ENCODE results near the gene RCOR2.

The RCOR2 gene

DNA sequence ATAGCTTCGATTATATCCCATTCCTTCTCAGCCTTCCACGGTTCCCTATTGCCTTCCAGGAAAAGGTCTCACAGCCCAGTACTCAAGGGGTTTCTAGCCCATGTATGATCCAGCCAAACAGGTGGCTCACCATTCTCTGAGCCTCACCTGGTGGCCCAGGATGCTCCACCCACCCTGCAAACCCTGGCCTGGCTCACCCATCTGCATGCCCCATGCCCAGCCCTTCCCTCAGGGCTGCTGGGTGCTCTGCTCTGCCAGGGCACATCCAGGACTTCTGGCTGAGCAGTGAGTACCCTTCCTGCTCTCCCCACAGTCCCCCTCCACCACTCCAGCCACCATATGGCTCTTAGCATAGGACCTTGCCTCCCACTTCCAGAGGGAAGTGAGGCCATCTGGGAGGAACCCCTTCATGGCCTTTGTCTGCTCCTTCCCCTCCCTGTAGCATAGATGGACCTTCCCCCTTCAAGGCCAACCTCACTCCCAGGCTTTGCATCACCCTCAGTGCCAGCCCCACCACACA is 5.8 kb upstream of the RCOR2 start:
- DNase-seq: no peak

DNA sequence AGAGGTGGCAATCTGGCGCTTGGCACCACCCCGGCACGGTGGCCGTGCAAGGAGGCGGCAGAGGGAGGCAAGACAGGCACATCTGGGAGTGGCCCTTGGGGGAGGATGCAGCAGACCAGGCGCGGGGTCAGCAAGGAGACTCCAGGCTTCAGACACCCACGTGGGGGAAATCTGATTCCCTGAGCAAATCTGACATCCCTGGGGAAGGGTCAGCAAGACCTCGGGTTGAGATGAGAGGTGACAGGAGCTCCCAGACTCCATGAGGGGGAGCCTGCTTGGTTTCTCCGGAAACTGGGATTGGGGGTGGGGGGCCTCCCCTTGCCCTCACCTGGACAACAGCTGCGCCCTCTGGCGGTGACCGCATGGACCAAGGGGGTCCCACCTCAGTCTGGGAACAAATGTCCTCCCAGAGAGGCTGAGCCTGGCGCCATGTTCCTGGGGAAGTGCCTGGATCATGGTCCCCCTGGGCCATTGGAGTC is 4.0 kb upstream of the RCOR2 start:
- no peak for DNase-seq

DNA sequence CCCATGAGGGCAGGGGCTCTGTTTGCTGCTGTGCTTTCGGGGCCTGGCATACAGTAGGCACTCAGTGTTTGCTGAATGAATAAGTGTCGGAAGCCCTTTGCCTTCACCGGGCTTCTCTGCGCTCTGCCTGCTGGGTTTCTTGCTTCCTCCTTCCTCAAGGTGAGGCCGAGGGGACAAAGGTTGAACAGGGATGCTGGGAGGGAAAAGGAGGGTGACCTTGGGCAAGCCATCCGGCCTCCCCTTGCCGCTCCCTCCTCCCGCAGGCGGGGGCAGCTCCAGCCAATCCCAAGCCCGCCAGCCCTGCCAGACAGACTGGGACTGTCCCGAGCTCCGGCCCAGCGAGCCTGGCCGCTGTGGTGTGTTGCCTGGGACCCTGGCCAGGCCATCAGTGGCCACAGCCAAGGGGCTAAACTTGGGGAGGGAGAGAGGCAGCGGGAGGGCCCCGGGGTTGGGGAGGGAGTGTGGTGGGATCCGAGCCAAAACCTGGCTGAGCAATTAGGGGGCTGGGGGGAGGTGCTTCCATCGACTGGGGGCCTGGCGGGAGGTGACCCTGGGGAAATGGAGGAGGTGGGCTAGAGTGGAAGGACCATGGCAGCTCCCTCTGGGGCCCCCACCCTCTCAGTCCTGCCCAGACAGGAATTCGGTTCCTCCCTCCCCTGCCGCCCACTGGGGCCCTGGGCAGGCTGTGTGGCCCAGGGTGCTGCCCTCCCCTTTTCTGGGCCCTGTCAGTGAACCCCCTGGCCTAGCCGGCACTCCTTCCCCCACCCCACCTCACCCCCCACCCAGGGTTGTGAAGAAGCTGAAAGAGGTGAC is 3.4 kb upstream of the RCOR2 start:
- no peak for DNase-seq

DNA sequence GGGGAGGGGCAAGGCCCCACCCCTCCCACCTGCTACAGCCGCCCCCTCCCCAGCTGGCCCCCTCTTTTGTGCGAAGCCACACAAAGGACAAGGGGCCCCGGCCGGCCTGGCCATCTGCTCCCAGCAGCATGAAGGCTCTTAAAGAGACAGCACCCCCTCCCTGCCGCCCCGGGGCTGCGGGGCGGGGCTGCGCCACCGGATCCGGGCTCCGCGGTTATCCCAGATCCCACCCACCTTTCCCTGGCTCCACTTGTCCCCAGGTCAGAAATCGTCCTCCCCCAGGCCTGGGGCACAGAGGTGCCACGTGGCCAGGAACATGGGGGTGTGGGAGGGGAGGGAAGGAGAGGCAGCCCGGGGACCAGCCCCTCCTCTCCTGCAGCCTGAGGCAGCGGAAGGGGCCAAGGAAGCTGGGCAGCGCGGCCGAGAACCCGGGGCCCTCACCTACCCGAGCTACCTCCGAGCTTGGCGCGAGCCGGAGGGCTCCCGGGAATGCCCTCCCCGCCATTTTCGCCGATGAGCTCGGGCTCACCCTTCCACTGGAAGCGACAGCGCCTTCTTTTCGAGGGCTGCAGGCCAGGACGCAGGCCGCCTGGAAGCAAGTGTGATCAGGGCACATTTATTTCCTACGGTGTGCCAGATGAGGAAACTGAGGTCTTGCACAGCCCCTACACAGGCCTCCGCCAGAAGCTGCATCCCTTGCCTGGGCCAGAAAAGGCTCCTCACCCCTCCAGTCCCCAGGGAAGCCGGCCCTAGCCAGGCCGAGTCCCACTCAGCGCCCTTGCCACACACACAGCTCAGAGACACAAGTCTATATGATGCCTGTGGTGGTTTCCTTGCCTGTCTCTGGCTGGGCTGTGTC is 2.5 kb upstream of the RCOR2 start:
- no peak for DNase-seq

DNA sequence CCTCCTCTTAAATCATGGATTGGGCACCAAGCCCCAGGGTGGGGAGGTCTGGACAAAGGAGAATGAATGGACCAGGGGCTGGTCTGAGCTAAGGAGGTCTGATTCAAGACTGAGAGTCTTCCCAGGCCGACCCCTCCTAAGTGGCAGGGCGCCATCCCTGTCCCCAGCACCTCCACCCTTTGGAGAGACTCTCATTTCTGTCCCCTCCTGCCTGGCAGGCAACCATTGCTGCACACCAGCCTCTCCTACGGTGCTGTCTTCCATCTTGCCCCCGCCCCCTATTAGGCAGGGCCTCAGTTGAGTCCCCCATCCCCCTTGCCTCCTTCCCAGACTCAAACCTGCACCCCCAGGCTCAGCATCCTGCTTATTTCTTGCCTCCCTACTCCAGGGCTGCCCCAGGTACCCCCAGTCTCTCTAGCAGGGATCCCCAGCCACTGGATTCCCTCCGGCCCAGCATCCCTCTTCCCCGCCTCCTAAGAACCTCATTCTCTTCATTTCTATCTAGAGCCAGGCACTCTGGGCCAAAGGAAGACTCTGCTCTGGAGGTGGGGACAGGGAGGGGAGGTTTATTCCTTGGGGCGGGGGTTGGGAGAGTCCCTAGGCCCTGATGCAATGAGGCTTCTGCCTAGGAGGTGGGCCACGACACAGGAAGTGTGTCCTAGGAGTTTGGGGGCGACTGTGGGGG is 1.7 kb upstream of the RCOR2 start:
- no peak for DNase-seq

DNA sequence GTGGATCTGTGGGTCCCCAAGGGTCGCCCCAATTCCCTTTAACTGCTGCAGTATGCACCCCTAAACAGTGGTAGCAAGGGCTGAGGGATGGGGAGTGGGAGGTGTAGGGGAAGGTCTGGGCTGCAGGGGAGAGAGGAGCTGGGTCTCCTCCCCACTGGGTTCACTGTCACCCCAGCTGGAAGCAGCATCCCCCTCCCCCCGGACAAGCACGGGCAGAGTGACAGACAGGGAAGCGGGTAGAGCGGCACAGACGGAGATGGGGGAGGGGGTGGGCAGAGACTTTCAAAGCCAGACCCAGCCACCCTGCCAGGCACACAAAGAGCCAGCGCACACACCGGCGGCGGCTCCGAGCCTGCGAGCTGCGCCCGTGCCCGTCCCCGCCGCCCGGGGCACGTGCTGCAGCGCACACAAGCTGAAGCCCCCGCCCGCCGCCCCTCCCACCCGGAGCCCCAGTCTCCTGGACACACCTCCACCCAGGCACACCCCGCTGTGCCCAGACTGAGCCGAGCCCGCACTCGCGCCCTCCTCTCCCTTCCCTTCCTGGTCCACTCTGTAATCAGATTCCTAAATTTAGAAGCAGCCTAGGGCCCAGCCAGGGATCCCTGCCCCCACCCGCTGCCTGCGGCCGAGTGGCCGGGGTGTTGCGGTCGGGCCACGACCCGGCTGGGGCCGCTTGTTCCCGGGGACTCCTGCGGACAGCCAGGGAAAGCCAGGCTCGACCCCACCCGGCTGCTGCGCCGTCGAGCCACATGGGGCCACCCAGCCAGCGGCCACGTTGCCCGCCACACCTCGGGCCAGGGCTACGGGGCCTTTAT is 935 bp upstream of the RCOR2 start:
- DNase-seq: peak; percentile 19

DNA sequence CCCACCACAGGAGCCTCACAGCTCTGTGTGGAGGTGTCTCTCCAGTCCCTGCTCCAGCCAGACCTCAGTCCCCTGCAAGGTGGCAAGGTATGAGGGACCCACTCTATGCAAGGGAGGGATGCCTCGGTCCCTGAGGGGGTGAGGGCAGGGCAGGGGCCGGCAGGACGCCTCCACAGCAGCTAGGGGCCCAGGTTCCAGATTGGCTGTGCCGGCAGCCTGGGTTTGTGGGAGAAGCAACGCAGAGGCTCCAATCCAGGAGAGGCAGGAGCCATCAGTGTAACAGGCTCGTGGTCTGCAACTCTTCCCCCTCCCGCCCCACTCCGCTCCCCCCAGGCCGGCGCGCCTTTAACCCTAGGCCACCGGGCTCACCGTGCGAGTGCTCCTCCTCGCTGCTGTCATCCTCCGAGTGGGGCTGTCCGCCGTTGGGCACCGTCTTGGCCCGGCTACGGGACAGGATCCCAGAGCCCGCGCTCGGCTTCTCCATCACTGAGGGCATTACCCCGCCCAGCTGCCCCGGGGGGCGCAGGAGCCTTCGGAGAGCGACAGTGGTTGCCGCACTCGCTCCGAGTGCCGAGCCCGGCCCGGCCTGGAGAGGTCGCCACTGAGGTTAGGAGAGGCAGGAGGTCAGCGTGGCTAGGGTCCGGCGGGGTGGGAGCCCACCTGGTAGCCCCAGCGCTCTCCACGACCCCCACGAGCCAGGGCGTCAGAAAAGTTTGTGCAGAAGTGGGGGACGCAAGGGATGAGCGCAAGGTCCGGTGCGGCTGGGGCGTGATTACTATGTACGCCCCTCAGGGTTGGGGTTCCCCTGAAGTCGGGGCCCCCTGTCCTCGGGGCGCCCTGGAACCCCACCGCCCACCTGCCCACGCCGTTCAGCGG is 765 bp downstream of the RCOR2 start:
- DNase-seq: peak; percentile 39

DNA sequence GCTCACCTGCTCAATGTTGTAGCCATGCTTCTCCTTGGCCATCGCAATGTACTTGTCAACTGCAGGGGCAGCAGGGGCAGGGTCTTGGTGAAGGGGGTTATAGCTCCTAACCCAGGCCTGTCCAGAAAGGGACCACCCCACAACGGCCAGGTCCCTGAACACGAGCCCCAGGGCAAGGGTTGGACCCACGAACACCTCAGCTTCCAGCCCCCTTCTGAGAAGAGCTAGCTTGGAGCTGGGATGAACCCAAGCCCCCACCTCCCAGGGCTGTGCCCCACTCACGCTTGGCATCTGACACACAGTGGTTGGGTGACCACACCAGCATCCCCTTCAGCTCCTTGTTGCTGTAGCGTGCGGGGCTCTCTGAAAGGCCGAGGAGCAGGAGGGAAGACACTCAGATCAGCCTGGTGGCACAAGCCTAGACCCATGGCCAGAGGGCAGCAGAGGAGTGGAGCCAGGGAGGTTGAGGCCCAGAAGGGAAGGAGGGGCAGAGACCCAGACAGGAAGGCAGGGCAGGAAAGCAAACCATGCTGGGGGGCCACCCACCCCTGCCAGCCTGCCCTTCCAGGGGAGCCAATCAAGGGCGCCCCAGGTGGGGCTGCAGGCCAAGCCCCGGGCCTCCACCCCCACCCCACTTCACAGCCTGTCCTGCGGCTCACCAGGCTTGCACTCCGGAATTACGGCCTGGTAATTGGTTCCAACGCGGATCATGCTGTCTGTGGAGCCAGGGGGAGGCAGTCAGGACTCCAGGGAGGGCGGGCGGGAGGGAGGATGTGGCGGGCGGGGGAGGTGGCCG is 1.9 kb downstream of the RCOR2 start:
- DNase-seq: no peak

DNA sequence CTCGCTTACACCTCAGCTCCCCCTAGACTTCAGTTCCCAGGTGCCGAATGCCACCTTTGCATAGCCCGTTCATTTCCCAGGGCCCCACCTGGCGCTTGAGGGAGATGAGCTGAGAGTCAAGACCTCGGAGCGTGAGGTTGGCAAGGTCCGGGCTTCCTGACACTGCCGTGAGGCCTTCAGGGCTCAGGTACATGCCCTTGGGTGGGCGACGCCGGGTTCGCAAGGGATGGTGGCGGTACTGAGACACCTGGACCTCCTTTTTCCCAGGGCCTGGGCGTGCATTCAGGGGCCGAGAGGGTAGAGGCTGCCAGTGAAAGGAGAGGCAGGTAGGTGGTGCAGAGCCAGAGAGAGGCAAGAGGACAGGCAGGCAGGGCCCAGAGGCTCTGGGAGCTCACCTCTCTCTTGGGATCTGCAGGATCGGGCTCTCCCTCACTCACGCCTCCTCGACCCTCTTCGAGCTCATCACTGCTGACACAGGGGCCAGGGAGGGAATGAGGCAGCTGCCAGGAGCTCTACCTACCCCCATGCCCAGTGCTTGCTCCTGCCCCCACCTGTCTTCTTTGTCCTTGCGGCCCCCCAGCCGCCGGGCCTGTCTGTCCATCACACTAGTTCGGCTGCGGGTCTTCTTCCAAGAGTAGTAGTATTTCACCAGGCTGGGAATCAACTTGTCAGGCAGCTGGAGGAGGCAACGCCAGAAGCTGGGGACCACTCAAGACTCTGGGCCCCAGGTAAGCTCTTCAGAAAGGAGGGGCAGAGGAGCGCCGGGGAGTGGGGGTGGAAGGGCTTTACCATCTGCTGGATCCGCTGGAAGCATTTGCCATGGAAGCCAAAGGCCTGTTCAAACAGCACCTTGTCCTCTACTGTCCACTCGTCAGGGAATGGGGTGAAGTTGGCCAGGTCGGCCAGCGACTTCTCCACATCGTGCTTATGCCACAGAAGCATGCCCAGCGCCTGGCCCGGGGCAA is 2.8 kb downstream of the RCOR2 start:
- no peak for DNase-seq

DNA sequence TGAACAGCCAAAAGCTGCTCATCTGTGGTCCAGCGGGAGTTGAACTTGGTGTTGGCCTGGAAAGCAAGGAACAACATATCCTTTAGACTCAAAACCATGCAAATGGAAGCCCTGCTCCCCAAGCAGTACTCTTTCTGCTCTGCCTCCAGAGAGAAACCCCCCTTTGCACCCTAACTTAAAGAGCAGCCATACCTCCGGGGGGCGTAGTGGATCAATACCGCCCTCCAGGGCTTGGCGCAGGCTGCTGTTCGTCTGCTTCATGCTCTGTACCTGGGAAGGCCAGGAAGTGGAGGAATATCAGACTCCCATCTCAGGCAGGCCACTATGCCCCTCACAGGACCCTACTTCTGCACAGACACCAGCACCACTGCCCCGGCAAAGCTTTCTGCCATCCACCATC is 4.3 kb downstream of the RCOR2 start:
- DNase-seq: no peak

DNA sequence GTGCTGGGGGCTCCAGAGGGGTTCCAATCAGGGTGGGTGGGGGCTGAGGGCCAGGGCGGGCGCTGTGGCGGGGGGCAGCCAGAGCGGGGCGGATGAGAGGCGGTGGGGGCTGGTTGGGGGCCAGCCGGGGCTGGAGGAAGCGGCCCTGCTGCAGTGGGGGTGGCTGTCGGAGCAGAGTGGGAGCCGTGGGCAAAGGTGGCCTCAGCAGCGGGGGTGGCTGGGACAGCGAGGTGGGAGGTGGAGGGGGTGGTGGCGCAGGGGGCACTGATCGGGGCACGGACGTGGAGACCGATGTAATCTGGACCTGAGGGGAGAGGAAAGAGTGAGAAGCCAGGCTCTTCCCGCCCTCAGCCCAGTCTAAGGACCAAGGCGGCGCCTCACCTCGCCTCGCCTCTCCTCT is 5.1 kb downstream of the RCOR2 start:
- no peak for DNase-seq

DNA sequence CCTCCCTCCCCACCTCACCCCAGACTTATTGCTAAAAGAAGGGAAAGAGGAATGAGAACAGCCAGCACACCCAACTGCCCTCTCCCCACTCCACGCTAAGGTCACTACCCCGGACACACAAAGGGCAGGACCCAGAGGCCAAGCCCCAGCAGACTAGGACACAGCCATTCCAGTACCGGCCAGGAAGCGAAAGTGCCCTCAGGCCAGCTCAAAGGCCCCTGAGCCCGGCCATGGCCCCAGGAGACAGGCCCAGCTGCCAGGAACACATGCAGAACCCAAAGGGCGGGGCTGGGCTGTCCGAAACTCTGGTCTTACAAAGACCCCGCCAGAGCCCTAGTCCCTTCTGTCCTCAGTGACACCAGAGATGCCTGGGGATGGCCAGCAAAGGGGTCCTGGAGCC is 5.5 kb downstream of the RCOR2 start:
- no peak for DNase-seq

DNA sequence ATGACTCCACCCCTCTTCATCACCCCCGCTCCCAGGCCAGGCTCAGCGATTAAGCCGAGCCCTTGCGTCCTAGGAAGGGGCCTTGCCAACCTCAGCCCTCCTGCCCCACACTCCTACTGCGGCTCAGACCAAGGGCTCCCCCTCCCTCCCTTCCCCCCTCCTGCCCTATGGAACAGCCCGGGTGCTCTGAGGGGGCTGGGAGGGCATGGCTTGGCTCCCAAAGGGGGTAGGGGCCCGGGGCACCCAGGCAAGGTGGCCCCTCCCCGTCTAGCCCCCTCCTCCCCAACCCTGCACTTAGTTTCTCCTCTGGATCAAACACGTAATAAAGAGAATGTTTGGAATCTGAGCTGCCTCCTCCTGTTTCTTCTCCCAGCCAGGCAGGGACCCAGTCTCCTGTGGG is 6.3 kb downstream of the RCOR2 start:
- no peak for DNase-seq

DNA sequence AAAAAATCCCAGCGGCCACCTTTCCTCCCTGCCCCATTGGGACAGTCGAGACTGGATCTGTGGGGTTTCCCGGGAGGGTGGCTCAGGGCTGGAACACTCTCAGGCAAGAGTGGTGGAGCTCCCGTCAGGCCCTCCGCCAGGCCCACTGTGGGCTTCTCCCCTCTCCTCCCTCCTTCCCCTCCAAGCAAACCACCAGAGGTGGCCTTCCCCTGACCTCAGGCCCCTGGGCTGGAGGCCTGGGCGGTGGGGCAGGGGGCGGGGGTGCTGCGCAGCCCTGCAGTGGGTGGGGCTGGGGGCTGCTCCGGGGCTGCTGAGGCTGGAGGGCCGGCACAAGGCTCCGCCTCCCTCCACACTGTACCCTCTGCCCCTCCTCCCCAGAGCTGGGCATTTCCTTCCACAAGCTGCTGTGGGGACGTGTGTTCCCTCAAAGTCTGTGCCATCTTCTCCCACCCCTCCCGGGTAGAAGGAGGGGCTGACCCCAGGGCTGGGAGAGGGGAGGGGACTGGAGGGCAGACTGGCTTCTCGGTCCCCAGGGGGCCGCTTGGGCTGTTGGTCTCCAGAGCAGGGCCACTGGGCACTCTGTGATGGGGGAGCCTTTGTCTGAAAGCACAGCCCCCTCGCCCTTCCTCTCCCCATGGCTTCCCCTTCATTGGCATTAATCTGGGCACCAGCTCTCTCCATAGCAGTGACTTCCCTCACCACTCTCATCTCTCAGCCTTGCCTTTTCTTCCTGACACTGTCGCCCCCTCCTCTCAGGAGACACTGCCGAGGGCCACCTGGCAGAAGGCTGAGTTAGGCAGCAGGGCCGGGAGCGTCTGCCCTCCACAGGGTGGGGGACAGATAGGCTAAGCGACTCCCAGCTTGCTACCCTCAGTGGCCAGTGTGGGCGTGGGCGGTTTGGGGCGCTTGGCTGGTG is 7.1 kb downstream of the RCOR2 start:
- DNase-seq: no peak

DNA sequence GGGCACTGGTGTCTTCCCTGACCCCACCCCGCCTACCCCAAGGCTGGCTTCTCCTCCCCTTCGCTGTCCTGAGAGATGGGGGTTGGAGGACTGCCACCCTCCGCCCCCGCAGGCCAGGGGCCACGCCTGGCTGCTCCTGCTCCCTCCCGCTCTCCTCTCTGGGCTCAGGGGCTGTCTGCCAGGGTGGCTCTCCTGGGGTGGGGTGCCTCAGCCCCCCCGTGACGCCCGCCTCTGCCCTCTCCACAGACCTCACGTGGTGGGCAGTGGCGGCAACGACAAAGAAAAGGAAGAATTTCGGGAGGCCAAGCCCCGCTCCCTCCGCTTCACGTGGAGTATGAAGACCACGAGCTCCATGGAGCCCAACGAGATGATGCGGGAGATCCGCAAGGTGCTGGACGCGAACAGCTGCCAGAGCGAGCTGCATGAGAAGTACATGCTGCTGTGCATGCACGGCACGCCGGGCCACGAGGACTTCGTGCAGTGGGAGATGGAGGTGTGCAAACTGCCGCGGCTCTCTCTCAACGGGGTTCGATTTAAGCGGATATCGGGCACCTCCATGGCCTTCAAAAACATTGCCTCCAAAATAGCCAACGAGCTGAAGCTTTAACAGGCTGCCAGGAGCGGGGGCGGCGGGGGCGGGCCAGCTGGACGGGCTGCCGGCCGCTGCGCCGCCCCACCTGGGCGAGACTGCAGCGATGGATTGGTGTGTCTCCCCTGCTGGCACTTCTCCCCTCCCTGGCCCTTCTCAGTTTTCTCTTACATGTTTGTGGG is 8.1 kb downstream of the RCOR2 start:
- no peak for DNase-seq

DNA sequence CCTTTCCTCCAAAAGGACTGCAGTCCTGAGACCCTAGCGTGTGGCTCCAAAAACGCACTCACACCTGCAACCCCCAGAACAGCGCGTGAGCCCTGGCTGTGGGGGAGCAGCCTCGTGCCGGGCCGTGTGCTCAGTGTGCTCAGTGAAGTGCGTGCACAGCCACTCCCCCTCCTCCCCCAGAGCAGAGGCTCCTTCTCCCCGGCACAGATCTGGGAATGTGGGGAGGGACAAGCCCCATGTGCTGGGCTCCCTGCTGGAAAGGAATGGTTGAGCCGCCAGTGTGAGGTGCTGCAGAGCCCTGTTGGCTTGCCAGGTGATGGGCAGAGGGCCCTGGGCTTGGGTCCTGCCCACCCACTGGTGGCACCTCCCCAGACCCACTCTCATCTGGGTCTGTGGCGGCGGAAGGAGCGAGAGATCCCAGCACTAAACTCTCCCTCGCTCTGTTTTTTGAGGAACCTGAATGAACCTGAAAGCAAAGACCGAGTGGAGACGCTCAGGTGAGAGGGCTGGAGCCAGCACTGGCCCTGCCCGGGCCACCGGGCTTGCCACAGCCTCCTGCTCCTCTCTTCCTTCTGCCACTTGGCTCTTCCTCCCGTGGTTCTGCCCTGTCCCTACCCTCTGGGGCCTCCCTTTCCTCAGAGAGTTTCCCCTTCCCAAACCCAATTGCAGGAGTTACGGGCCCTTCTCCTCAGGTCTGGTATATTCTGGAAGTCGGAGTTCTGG is 9.0 kb downstream of the RCOR2 start:
- no peak for DNase-seq

DNA sequence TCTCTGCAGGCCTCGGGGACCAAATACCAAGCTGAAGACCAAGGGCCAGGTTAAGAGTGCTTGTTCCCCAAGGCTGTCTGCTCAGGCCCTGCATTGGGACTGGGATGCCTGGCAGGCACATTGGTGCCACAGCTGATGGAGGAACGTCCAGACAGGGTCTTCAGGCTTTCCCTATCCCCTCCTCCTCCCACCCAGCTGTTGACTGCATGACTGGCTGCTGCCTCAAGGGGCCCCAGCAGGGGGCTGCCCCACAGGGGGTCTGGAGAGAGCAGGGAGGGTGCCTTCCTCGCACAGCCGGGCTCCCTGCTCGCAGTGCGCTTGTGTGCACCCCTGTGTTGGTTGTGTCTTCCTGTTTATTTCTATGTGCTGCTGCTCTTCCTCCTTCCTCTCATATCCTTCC is 9.9 kb downstream of the RCOR2 start:
- no peak for DNase-seq
